GM12892 (cell line): Measurements from ENCODE around the gene CHD5.

ENCODE experiments used
- POLR2A ChIP-seq: IDR thresholded peaks from 2 replicates; pipeline ENCODE4 v1.6.1; 2011; ENCODE audit warnings: low read depth, low read length, control low read depth
- POLR2AphosphoS5 ChIP-seq: IDR thresholded peaks from 2 replicates; pipeline ENCODE4 v1.6.1; 2011; ENCODE audit warnings: low read depth, low read length, control low read depth
- TAF1 ChIP-seq: IDR thresholded peaks from 2 replicates; pipeline ENCODE4 v1.6.1; 2011; ENCODE audit warnings: low read depth, mild to moderate bottlenecking, control low read depth, low read length, borderline replicate concordance

DNA sequence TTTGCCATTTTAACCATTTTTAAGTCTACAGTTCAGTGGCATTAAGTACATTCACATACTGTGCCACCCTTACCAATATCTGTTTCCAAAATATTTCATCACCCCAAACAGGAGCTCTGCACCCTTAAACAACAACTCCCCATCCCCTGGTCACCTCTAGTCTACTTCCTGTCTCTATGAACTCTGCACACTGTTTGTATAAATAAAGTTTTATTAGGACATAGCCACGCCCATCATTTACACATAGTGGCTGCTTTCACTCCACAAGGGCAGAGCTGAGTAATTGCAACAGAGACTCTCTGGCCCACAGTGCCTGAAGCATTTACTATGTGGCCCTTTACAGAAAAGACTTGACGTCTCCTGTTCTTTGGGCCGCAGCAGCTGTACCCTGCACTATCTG is 104.4 kb downstream of the CHD5 start:
- TF ChIP-seq POLR2AphosphoS5 (no peak), POLR2A (no peak), TAF1 (no peak)
